HepG2 (cell line): ENCODE results near the gene SERTAD2. TPM values are rescaled to one million over a fixed set of nuclear protein-coding genes. Genes with fewer than 3 reads are reported as not detected.

Source experiments
- ATAC-seq: fragments of 200-7000 bp; cut with Tn5 transposase; 3 replicates; pipeline ENCODE4 v1.9.1; 2020; ENCODE audit warnings: mild to moderate bottlenecking, moderate library complexity
- BruUV-seq: library from RNA; stranded (reverse); fragments of 400-500 nt; replicated peaks from 2 replicates; lab custom pipeline; 2021; lab: Mats Ljungman, UMichigan
- CTCF ChIA-PET: fragments of 300-600 bp; formaldehyde crosslinking; extraction: SDS; loops from one replicate; lab custom pipeline; 2021; ENCODE audit warnings: low total read pairs, inconsistent platforms, low intra/inter-chr PET ratio; lab: Yijun Ruan, JAX
- POLR2A ChIA-PET: fragments of 350-600 bp; sonication (Branson Sonifier 250); formaldehyde crosslinking; loops from one replicate; lab custom pipeline; 2020; ENCODE audit warnings: antibody characterized with exemption, inconsistent platforms; lab: Yijun Ruan, JAX
- DNase-seq: peaks from one replicate; pipeline ENCODE4 v3.0.0-alpha.2; 2015; ENCODE audit warnings: low spot score
- FAIRE-seq: peaks from 3 replicates; lab custom pipeline; 2011; peaks lifted over from hg19 to GRCh38; lab: Jason Lieb, UNC
- H2AFZ ChIP-seq: one replicate; pipeline ENCODE4 v1.6.1; 2011; ENCODE audit warnings: low read length, inconsistent platforms
- H3K27ac ChIP-seq: fragments of 300-600 bp; 3 replicates; pipeline ENCODE4 v1.8.0; 2011; ENCODE audit warnings: mixed run types, mild to moderate bottlenecking, mixed read lengths, low read length, inconsistent platforms; ENCODE audit not compliant: insufficient read depth; ENCODE audit errors: extremely low read length
- H3K27me3 ChIP-seq, 2 experiments: fragments of 200-600 bp in 1 of 2; 2 replicates in 1 of 2; 3 replicates in 1 of 2; pipeline versions ENCODE4 v1.6.0 to v1.8.0; 2011; ENCODE audit warnings: low read length in 2 of 2, mild to moderate bottlenecking in 2 of 2, moderate library complexity in 2 of 2, inconsistent platforms in 1 of 2; ENCODE audit not compliant: insufficient read depth in 2 of 2, control insufficient read depth in 1 of 2
- H3K36me3 ChIP-seq, 2 experiments: fragments of 200-600 bp in 1 of 2; replicated peaks in 1 of 2; 2 replicates in 1 of 2; 3 replicates in 1 of 2; pipeline versions ENCODE4 v1.5.1 to v1.8.0; 2011; ENCODE audit warnings: low read length in 2 of 2, inconsistent platforms in 1 of 2; ENCODE audit not compliant: insufficient read depth in 2 of 2, control insufficient read depth in 1 of 2
- H3K4me1 ChIP-seq: 2 replicates; pipeline ENCODE4 v1.5.1; 2012; ENCODE audit warnings: low read length, inconsistent platforms; ENCODE audit not compliant: insufficient read depth
- H3K4me2 ChIP-seq: 2 replicates; pipeline ENCODE4 v1.6.0; 2011; ENCODE audit warnings: low read depth, low read length, inconsistent platforms
- H3K4me3 ChIP-seq, 3 experiments: fragments of 200-600 bp in 1 of 3; sonication (generic), shearing (Covaris generic) in 1 of 3; replicated peaks in 1 of 3; 2 replicates each; pipeline ENCODE4 v1.5.1; 2011 to 2016; ENCODE audit warnings: low read length in 3 of 3, inconsistent platforms in 2 of 3, low read depth in 2 of 3, mild to moderate bottlenecking in 2 of 3, control low read depth in 1 of 3, mixed read lengths in 1 of 3; ENCODE audit not compliant: insufficient read depth in 1 of 3
- H3K79me2 ChIP-seq: one replicate; pipeline ENCODE4 v1.6.1; 2011; ENCODE audit warnings: low read length, inconsistent platforms; ENCODE audit not compliant: insufficient read depth
- H3K9ac ChIP-seq: 2 replicates; pipeline ENCODE4 v1.6.0; 2011; ENCODE audit warnings: mild to moderate bottlenecking, low read depth, low read length, inconsistent platforms; ENCODE audit not compliant: insufficient read depth
- H3K9me3 ChIP-seq: 2 replicates; pipeline ENCODE4 v1.5.1; 2012; ENCODE audit warnings: mild to moderate bottlenecking, low read length
- H4K20me1 ChIP-seq: 2 replicates; pipeline ENCODE4 v1.6.0; 2011; ENCODE audit warnings: inconsistent platforms, mild to moderate bottlenecking, low read length, moderate library complexity; ENCODE audit not compliant: insufficient read depth
- NFE2L1 ChIP-seq: sonication (generic); formaldehyde crosslinking; IDR thresholded peaks from 2 replicates; pipeline ENCODE4 v1.4.0; 2020; ENCODE audit warnings: missing genetic modification reagents, mild to moderate bottlenecking, borderline replicate concordance
- RARA ChIP-seq: IDR thresholded peaks from 2 replicates; pipeline ENCODE4 v1.6.1; 2016; ENCODE audit warnings: missing genetic modification reagents, missing compliant biosample characterization
- RCOR2 ChIP-seq: IDR thresholded peaks from 2 replicates; pipeline ENCODE4 v1.6.1; 2016; ENCODE audit warnings: missing biosample characterization, missing genetic modification reagents
- TGIF2 ChIP-seq: IDR thresholded peaks from 2 replicates; pipeline ENCODE4 v1.6.1; 2016; ENCODE audit warnings: control low read depth, missing compliant biosample characterization
- TRIM24 ChIP-seq: sonication (generic); formaldehyde crosslinking; IDR thresholded peaks from 2 replicates; pipeline ENCODE4 v1.8.0; 2022; ENCODE audit warnings: mild to moderate bottlenecking, missing genetic modification reagents
- ZFX ChIP-seq: sonication (generic); formaldehyde crosslinking; IDR thresholded peaks from 2 replicates; pipeline ENCODE4 v1.4.0; 2020; ENCODE audit warnings: mild to moderate bottlenecking, low read depth, missing genetic modification reagents, moderate library complexity
- ZNF225 ChIP-seq: sonication (generic); formaldehyde crosslinking; IDR thresholded peaks from 2 replicates; pipeline ENCODE4 v1.4.0; 2020; ENCODE audit warnings: mild to moderate bottlenecking, missing genetic modification reagents
- WGBS: methylation state at CpG from one replicate; pipeline ENCODE4 v1.1.6; 2017; ENCODE audit warnings: low lambda C conversion rate; 5-methylcytosine and 5-hydroxymethylcytosine counted together
- in situ Hi-C: cut with HindIII; loops from 2 replicates; pipeline ENCODE4 v1.10.0; 2017; ENCODE audit warnings: low pct_unique_long_range_greater_than_20kb; ENCODE audit not compliant: extremely low pct_ligation_motif_present
- intact Hi-C: fragments of 100-400 bp; cut with micrococcal nuclease; formaldehyde crosslinking; loops from one replicate; pipeline ENCODE4 v1.10.0; 2022; ENCODE audit not compliant: unreplicated experiment
- polyA plus RNA-seq, 8 experiments: library from polyadenylated mRNA; depleted of rRNA in 3 of 8; stranded (reverse) in 7 of 8; unstranded in 1 of 8; fragments of >200 nt; fragmentation: Illumina TruSeq in 4 of 8; extraction: Trizol in 4 of 8; gene quantifications; 2 replicates each; pipeline versions ENCODE4 v1.2.1 to v1.2.3, GENCODE V29; 2011 to 2016; ENCODE audit warnings: low read depth in 4 of 8, missing spikeins in 1 of 8, mixed read lengths in 1 of 8; ENCODE audit not compliant: insufficient read depth in 1 of 8
- total RNA-seq, 5 experiments: library from RNA; depleted of rRNA; stranded (reverse); fragments of >200 nt; fragmentation: Illumina TruSeq; extraction: Trizol; gene quantifications; 2 replicates each; pipeline ENCODE4 v1.2.3, GENCODE V29; 2016; ENCODE audit warnings: low read depth in 1 of 5
- TF ChIP-seq, protein P1 (sequence below): sonication (generic); formaldehyde crosslinking; IDR thresholded peaks from 2 replicates; pipeline ENCODE4 v1.4.0; 2020; ENCODE audit warnings: mild to moderate bottlenecking, low read depth, missing genetic modification reagents
- TF ChIP-seq, protein P2 (sequence below): sonication (generic); formaldehyde crosslinking; IDR thresholded peaks from 2 replicates; pipeline ENCODE4 v1.4.0; 2020; ENCODE audit warnings: missing genetic modification reagents
- TF ChIP-seq, protein P3 (sequence below), 2 experiments: sonication (generic) in 1 of 2; formaldehyde crosslinking in 1 of 2; IDR thresholded peaks; 2 replicates each; pipeline versions ENCODE4 v1.4.0 to v1.6.1; 2016 to 2020; ENCODE audit warnings: borderline replicate concordance in 1 of 2, low read depth in 1 of 2, mild to moderate bottlenecking in 1 of 2, missing genetic modification reagents in 1 of 2

SERTAD2 gene
- total and polyA plus RNA-seq, 2 of the 13 experiments (the other 11 are each of a cell fraction or from before 2014, with no cell fraction given): 6.7 to 22.6 TPM

DNA sequence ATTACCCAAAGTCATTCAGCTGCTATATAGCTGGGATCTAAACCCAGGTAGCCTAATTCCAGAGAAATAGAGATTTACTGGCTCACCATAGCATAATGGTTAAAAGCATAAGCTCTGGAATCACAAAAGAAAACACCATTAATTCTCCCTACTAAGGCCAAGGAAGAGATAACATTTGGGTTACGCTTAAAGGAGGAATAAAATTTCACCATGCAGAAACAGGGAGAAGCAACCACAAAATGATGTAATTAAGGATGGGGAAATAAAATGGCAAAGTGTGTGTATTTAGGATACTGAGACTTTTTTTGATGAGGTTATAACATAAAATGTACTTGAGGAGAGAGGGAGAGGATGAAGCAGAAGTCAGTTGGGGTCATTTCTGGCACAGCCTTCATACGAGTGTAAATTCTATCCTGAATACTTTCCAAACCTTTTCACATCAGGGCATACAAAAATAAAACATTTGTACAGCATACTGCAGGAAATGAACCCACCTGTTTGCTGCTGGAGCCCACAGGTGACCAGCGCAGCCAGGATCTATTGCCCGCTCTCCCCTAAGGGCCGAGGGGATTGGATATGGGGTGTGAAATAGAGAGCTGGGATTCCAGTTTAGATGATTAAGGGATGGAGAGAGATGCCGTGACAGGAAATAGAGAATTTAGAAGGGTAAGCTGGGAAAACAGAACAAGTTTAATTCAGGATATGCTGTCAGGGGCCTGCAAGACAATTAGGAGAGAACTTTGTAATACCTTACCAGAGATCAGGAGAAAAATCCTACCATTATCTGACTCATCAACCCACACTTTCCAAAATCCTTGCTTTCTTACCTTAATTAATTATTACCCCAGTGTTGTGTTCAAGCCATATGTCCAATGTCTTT is 43.8 kb upstream of the SERTAD2 start:
- Histone ChIP-seq H3K27me3 (no peaks in the 10 kb centered on the region), H3K9ac (no peak overlapping the region), H3K36me3 (no peaks in the 10 kb centered on the region), H3K27ac (no peak overlapping the region), H2AFZ (no peak overlapping the region), H3K4me2 (no peak overlapping the region), H3K9me3 (no peaks in the 10 kb centered on the region), H3K4me3 (no peak overlapping the region), H4K20me1 (no peaks in the 10 kb centered on the region), H3K4me1 (peaks cover 20% of the 10 kb centered on the region), H3K79me2 (no peaks in the 10 kb centered on the region)
- intact Hi-C loops: loop anchor here (2.0 kb wide), 1 partner anchor 33 kb away; no protein-coding TSS in a partner anchor
- no TSS peak for BruUV-seq
- ATAC-seq (no peak), FAIRE-seq (no peak), DNase-seq (no peak)
- ChIA-PET CTCF (no interaction called here), POLR2A (interaction anchor here (2.7 kb wide), 1 partner anchor 44 kb away, joined by 12 read pairs; the partner anchor contains the start of gene SERTAD2)
- 97% methylated on average over 6 of the region's 6 CpGs for whole genome bisulfite sequencing
- in situ Hi-C loops: no loop called here
- no peak for TF ChIP-seq NFE2L1 (CRISPR knock-in tag)
- no peak for TF ChIP-seq RARA (CRISPR knock-in tag)
- no peak for TF ChIP-seq ZFX (CRISPR knock-in tag)
- TF ChIP-seq, protein P1, sequence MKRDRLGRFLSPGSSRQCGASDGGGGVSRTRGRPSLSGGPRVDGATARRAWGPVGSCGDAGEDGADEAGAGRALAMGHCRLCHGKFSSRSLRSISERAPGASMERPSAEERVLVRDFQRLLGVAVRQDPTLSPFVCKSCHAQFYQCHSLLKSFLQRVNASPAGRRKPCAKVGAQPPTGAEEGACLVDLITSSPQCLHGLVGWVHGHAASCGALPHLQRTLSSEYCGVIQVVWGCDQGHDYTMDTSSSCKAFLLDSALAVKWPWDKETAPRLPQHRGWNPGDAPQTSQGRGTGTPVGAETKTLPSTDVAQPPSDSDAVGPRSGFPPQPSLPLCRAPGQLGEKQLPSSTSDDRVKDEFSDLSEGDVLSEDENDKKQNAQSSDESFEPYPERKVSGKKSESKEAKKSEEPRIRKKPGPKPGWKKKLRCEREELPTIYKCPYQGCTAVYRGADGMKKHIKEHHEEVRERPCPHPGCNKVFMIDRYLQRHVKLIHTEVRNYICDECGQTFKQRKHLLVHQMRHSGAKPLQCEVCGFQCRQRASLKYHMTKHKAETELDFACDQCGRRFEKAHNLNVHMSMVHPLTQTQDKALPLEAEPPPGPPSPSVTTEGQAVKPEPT (CRISPR knock-in tag): no peak
- TF ChIP-seq ZNF225: no peak
- no peak for TF ChIP-seq TRIM24 (CRISPR knock-in tag)
- TF ChIP-seq, protein P2, sequence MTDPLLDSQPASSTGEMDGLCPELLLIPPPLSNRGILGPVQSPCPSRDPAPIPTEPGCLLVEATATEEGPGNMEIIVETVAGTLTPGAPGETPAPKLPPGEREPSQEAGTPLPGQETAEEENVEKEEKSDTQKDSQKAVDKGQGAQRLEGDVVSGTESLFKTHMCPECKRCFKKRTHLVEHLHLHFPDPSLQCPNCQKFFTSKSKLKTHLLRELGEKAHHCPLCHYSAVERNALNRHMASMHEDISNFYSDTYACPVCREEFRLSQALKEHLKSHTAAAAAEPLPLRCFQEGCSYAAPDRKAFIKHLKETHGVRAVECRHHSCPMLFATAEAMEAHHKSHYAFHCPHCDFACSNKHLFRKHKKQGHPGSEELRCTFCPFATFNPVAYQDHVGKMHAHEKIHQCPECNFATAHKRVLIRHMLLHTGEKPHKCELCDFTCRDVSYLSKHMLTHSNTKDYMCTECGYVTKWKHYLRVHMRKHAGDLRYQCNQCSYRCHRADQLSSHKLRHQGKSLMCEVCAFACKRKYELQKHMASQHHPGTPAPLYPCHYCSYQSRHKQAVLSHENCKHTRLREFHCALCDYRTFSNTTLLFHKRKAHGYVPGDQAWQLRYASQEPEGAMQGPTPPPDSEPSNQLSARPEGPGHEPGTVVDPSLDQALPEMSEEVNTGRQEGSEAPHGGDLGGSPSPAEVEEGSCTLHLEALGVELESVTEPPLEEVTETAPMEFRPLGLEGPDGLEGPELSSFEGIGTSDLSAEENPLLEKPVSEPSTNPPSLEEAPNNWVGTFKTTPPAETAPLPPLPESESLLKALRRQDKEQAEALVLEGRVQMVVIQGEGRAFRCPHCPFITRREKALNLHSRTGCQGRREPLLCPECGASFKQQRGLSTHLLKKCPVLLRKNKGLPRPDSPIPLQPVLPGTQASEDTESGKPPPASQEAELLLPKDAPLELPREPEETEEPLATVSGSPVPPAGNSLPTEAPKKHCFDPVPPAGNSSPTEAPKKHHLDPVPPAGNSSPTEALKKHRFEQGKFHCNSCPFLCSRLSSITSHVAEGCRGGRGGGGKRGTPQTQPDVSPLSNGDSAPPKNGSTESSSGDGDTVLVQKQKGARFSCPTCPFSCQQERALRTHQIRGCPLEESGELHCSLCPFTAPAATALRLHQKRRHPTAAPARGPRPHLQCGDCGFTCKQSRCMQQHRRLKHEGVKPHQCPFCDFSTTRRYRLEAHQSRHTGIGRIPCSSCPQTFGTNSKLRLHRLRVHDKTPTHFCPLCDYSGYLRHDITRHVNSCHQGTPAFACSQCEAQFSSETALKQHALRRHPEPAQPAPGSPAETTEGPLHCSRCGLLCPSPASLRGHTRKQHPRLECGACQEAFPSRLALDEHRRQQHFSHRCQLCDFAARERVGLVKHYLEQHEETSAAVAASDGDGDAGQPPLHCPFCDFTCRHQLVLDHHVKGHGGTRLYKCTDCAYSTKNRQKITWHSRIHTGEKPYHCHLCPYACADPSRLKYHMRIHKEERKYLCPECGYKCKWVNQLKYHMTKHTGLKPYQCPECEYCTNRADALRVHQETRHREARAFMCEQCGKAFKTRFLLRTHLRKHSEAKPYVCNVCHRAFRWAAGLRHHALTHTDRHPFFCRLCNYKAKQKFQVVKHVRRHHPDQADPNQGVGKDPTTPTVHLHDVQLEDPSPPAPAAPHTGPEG (CRISPR knock-in tag): no peak
- TF ChIP-seq, protein P3, sequence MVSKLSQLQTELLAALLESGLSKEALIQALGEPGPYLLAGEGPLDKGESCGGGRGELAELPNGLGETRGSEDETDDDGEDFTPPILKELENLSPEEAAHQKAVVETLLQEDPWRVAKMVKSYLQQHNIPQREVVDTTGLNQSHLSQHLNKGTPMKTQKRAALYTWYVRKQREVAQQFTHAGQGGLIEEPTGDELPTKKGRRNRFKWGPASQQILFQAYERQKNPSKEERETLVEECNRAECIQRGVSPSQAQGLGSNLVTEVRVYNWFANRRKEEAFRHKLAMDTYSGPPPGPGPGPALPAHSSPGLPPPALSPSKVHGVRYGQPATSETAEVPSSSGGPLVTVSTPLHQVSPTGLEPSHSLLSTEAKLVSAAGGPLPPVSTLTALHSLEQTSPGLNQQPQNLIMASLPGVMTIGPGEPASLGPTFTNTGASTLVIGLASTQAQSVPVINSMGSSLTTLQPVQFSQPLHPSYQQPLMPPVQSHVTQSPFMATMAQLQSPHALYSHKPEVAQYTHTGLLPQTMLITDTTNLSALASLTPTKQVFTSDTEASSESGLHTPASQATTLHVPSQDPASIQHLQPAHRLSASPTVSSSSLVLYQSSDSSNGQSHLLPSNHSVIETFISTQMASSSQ (IDR thresholded peaks at IDR 0.05; ENCODE audit: low read depth): no peak
- TF ChIP-seq, protein P3 (CRISPR knock-in tag; IDR thresholded peaks at IDR 0.05; ENCODE audit: borderline replicate concordance): no peak
- TF ChIP-seq RCOR2 (CRISPR knock-in tag): no peak
- no peak for TF ChIP-seq TGIF2
